ENCODE results near the gene UNC13D.

UNC13D gene

GRCh38 chr17:75849724-75850123 is 5.5 kb upstream of the UNC13D start:
- DNase-seq = no peak

GRCh38 chr17:75849279-75849646 is 5.1 kb upstream of the UNC13D start:
- no peak for DNase-seq

- peak; percentile 81 for DNase-seq
Observed at GRCh38 chr17:75848523-75849278, 4.5 kb upstream of the UNC13D start.

GRCh38 chr17:75847614-75848522 is 3.7 kb upstream of the UNC13D start:
- no peak for DNase-seq

GRCh38 chr17:75846692-75847613 is 2.7 kb upstream of the UNC13D start:
- no peak for DNase-seq

GRCh38 chr17:75845933-75846691 is 1.9 kb upstream of the UNC13D start:
- DNase-seq = no peak

- peak; percentile 51 for DNase-seq
Observed at GRCh38 chr17:75845058-75845711, 981 bp upstream of the UNC13D start.

- DNase-seq = no peak
Observed at GRCh38 chr17:75844530-75845057, 390 bp upstream of the UNC13D start.

- no peak for DNase-seq
Observed at GRCh38 chr17:75842963-75843576, 1.1 kb downstream of the UNC13D start.

GRCh38 chr17:75842411-75842810 is 1.8 kb downstream of the UNC13D start:
- no peak for DNase-seq

- no peak for DNase-seq
Observed at GRCh38 chr17:75840799-75841164, 3.4 kb downstream of the UNC13D start.

- no peak for DNase-seq
Observed at GRCh38 chr17:75839942-75840798, 4.0 kb downstream of the UNC13D start.

GRCh38 chr17:75838410-75838809 is 5.8 kb downstream of the UNC13D start:
- DNase-seq = no peak

GRCh38 chr17:75837899-75838298 is 6.3 kb downstream of the UNC13D start:
- DNase-seq = no peak

GRCh38 chr17:75836605-75837004 is 7.6 kb downstream of the UNC13D start:
- no peak for DNase-seq

GRCh38 chr17:75835654-75835987 is 8.6 kb downstream of the UNC13D start:
- DNase-seq = no peak

- DNase-seq = no peak
Observed at GRCh38 chr17:75834928-75835653, 9.1 kb downstream of the UNC13D start.

- DNase-seq = no peak
Observed at GRCh38 chr17:75834279-75834920, 9.8 kb downstream of the UNC13D start.
